Heart left ventricle (tissue), 13 donors: ENCODE data around the gene TUBB2A.

ENCODE experiments used
- CTCF ChIP-seq, 12 donors: fragments of 200-600 bp; sonication (generic) in 4 of 12; IDR thresholded peaks; one replicate each; pipeline versions ENCODE4 v1.5.0 to v1.8.0; 2018 to 2022; ENCODE audit warnings: antibody characterized with exemption in 12 of 12, mild to moderate bottlenecking in 5 of 12
- POLR2A ChIP-seq, 2 donors: fragments of 450-650 bp; IDR thresholded peaks; one replicate each; pipeline ENCODE4 v1.6.1; 2017; ENCODE audit warnings: antibody characterized with exemption in 2 of 2, mild to moderate bottlenecking in 2 of 2, moderate library complexity in 2 of 2
- donor health status: ischemic (EF 13 %, LVEDD 7.1; RV severe dilation, severe dysfunction).
- donor health status: DM: no; HTN: yes; CAD: no.
- donor health status: DM: no; HTN: no; CAD: no.
- donor health status: ischemic (EF 25% LVEDD 6.9; RV normal size, moderate dysfunction).
- donor health status: ischemic (EF 25% LVEDD 5.7; RV mildly dilated, moderate dysfunction).
- donor health status: ischemic (EF 35%, LVEDD 5.7; RV mildly dilated, moderate dysfunction).
- donor health status: nonischemic (EF 11% LVEDD 7.7; RV severe dilation, severe dysfunction).
- donor health status: DM: yes; HTN: yes; CAD: no.
- donor health status: PGD.
- donor health status: ischemic (EF 29% LVEDD 5.4; RV normal size, mild dysfunction).
- donor health status: nonischemic (EF 23%, LVEDD 6.1; RV moderate dilation, normal function).

GRCh38 chr6:3183066-3183465 is 25.7 kb upstream of the TUBB2A start:
- TF ChIP-seq POLR2A (IDR thresholded peaks at IDR 0.05) = no peak
- TF ChIP-seq CTCF (IDR thresholded peaks at IDR 0.05) = no peak
